Embryonic facial prominence (tissue), 1 donor: ENCODE measurements around the gene FAR1.

ENCODE experiments used
- DNase-seq: peaks from one replicate; pipeline ENCODE4 v3.0.0-alpha.2; 2016; ENCODE audit errors: extremely low spot score

FAR1 gene

GRCh38 chr11:13669544-13670488, 1.3 kb downstream of the FAR1 start:
- DNase-seq, result no peak

GRCh38 chr11:13672576-13673210, 4.2 kb downstream of the FAR1 start:
- DNase-seq, result no peak

GRCh38 chr11:13674799-13675509, 6.5 kb downstream of the FAR1 start:
- no peak for DNase-seq

GRCh38 chr11:13676576-13676975, 8.1 kb downstream of the FAR1 start:
- no peak for DNase-seq

- DNase-seq, result no peak
Observed at GRCh38 chr11:13679768-13680167, 11.3 kb downstream of the FAR1 start.

- DNase-seq, result no peak
Observed at GRCh38 chr11:13680501-13681264, 12.2 kb downstream of the FAR1 start.

GRCh38 chr11:13681446-13681845, 13.0 kb downstream of the FAR1 start:
- no peak for DNase-seq

GRCh38 chr11:13682212-13682611, 13.7 kb downstream of the FAR1 start:
- no peak for DNase-seq

GRCh38 chr11:13685461-13686108, 17.1 kb downstream of the FAR1 start:
- DNase-seq, result no peak

GRCh38 chr11:13686776-13687175, 18.3 kb downstream of the FAR1 start:
- DNase-seq, result no peak

- DNase-seq, result no peak
Observed at GRCh38 chr11:13687271-13687670, 18.8 kb downstream of the FAR1 start.

GRCh38 chr11:13691286-13691899, 22.9 kb downstream of the FAR1 start:
- DNase-seq, result no peak

GRCh38 chr11:13692172-13692571, 23.7 kb downstream of the FAR1 start:
- DNase-seq, result no peak

GRCh38 chr11:13694115-13694514, 25.6 kb downstream of the FAR1 start:
- no peak for DNase-seq

GRCh38 chr11:13695886-13696285, 27.4 kb downstream of the FAR1 start:
- DNase-seq, result no peak

GRCh38 chr11:13697710-13698109, 29.2 kb downstream of the FAR1 start:
- no peak for DNase-seq

- DNase-seq, result no peak
Observed at GRCh38 chr11:13698132-13698531, 29.7 kb downstream of the FAR1 start.

GRCh38 chr11:13699041-13699440, 30.6 kb downstream of the FAR1 start:
- no peak for DNase-seq

- no peak for DNase-seq
Observed at GRCh38 chr11:13699870-13700269, 31.4 kb downstream of the FAR1 start.

GRCh38 chr11:13701506-13701905, 33.0 kb downstream of the FAR1 start:
- DNase-seq, result no peak

GRCh38 chr11:13702071-13702470, 33.6 kb downstream of the FAR1 start:
- DNase-seq, result no peak
